SK-N-SH (cell line): ENCODE data around the gene UTF1.

Experiments
- EP300 ChIP-seq, 2 experiments: IDR thresholded peaks; 2 replicates each; pipeline versions ENCODE4 v1.4.0 to v1.6.1; 2012; ENCODE audit warnings: borderline replicate concordance in 1 of 2, low read depth in 1 of 2, low read length in 1 of 2
- FOXJ3 ChIP-seq: sonication (generic); formaldehyde crosslinking; IDR thresholded peaks from 2 replicates; pipeline ENCODE4 v1.5.1; 2020; ENCODE audit warnings: mild to moderate bottlenecking, missing genetic modification reagents
- GABPA ChIP-seq: IDR thresholded peaks from 2 replicates; pipeline ENCODE4 v1.4.0; 2012; ENCODE audit warnings: low read depth, mild to moderate bottlenecking
- GATA2 ChIP-seq: sonication (generic); formaldehyde crosslinking; IDR thresholded peaks from 2 replicates; pipeline ENCODE4 v1.5.0; 2020; ENCODE audit warnings: mild to moderate bottlenecking, missing genetic modification reagents
- POLR2AphosphoS5 ChIP-seq: IDR thresholded peaks from 2 replicates; pipeline ENCODE4 v1.6.1; 2012; ENCODE audit warnings: low read depth, low read length
- RCOR1 ChIP-seq: fragments of 150-350 bp; IDR thresholded peaks from 2 replicates; pipeline ENCODE4 v1.6.1; 2017; ENCODE audit warnings: antibody characterized with exemption, low read length
- TEAD4 ChIP-seq: IDR thresholded peaks from 2 replicates; pipeline ENCODE4 v1.4.0; 2012; ENCODE audit warnings: mild to moderate bottlenecking, borderline replicate concordance; ENCODE audit not compliant: insufficient read depth
- YY1 ChIP-seq: IDR thresholded peaks from 2 replicates; pipeline ENCODE4 v1.4.0; 2012; ENCODE audit warnings: low read depth, mild to moderate bottlenecking
- TF ChIP-seq, protein P1 (sequence below): fragments of 150-350 bp; IDR thresholded peaks from 2 replicates; pipeline ENCODE4 v1.6.1; 2017; ENCODE audit warnings: antibody characterized with exemption, low read length, low read depth, borderline replicate concordance
- TF ChIP-seq, protein P2 (sequence below): fragments of 200-600 bp; sonication (generic); IDR thresholded peaks from 2 replicates; pipeline ENCODE4 v1.6.1; 2017; ENCODE audit warnings: antibody characterized with exemption, mild to moderate bottlenecking, moderate library complexity
- TF ChIP-seq, protein P3 (sequence below): IDR thresholded peaks from 2 replicates; pipeline ENCODE4 v1.6.1; 2012; ENCODE audit warnings: mild to moderate bottlenecking, low read depth, low read length, moderate library complexity
- TF ChIP-seq, protein P4 (sequence below): IDR thresholded peaks from 2 replicates; pipeline ENCODE4 v1.4.0; 2012; ENCODE audit warnings: low read depth

DNA sequence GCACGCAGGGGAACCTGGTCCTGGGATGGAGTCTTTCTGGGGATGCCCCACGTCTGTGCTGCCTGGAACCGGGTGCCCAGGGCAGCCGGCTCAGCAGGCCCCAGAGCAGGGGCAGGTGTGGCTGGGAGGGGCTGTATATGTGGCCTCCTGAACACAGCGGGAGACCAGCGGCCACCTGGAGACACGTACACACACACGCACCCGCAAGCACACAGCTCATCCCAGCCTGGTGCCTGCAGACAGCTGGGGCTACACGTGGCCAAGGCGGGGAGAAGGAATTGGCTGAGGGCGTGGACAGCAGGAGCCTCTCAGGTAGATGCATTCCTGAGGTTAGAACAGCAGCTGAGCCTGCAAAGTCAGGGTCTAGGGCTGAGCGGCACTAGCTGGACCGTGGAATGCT lies 32.7 kb downstream of the UTF1 start:
- TF ChIP-seq, protein P1, sequence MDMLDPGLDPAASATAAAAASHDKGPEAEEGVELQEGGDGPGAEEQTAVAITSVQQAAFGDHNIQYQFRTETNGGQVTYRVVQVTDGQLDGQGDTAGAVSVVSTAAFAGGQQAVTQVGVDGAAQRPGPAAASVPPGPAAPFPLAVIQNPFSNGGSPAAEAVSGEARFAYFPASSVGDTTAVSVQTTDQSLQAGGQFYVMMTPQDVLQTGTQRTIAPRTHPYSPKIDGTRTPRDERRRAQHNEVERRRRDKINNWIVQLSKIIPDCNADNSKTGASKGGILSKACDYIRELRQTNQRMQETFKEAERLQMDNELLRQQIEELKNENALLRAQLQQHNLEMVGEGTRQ: no peak
- TF ChIP-seq, protein P2, sequence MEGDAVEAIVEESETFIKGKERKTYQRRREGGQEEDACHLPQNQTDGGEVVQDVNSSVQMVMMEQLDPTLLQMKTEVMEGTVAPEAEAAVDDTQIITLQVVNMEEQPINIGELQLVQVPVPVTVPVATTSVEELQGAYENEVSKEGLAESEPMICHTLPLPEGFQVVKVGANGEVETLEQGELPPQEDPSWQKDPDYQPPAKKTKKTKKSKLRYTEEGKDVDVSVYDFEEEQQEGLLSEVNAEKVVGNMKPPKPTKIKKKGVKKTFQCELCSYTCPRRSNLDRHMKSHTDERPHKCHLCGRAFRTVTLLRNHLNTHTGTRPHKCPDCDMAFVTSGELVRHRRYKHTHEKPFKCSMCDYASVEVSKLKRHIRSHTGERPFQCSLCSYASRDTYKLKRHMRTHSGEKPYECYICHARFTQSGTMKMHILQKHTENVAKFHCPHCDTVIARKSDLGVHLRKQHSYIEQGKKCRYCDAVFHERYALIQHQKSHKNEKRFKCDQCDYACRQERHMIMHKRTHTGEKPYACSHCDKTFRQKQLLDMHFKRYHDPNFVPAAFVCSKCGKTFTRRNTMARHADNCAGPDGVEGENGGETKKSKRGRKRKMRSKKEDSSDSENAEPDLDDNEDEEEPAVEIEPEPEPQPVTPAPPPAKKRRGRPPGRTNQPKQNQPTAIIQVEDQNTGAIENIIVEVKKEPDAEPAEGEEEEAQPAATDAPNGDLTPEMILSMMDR: no peak
- no peak for TF ChIP-seq FOXJ3
- no peak for TF ChIP-seq POLR2AphosphoS5
- no peak for TF ChIP-seq YY1
- TF ChIP-seq, protein P3, sequence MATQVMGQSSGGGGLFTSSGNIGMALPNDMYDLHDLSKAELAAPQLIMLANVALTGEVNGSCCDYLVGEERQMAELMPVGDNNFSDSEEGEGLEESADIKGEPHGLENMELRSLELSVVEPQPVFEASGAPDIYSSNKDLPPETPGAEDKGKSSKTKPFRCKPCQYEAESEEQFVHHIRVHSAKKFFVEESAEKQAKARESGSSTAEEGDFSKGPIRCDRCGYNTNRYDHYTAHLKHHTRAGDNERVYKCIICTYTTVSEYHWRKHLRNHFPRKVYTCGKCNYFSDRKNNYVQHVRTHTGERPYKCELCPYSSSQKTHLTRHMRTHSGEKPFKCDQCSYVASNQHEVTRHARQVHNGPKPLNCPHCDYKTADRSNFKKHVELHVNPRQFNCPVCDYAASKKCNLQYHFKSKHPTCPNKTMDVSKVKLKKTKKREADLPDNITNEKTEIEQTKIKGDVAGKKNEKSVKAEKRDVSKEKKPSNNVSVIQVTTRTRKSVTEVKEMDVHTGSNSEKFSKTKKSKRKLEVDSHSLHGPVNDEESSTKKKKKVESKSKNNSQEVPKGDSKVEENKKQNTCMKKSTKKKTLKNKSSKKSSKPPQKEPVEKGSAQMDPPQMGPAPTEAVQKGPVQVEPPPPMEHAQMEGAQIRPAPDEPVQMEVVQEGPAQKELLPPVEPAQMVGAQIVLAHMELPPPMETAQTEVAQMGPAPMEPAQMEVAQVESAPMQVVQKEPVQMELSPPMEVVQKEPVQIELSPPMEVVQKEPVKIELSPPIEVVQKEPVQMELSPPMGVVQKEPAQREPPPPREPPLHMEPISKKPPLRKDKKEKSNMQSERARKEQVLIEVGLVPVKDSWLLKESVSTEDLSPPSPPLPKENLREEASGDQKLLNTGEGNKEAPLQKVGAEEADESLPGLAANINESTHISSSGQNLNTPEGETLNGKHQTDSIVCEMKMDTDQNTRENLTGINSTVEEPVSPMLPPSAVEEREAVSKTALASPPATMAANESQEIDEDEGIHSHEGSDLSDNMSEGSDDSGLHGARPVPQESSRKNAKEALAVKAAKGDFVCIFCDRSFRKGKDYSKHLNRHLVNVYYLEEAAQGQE: no peak
- TF ChIP-seq TEAD4: no peak
- TF ChIP-seq GABPA: no peak
- no peak for TF ChIP-seq GATA2 (CRISPR knock-in tag)
- TF ChIP-seq, protein P4, sequence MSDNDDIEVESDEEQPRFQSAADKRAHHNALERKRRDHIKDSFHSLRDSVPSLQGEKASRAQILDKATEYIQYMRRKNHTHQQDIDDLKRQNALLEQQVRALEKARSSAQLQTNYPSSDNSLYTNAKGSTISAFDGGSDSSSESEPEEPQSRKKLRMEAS: no peak
- TF ChIP-seq RCOR1: no peak
- TF ChIP-seq EP300 (IDR thresholded peaks at IDR 0.05; ENCODE audit: borderline replicate concordance in 1 of 2, low read depth in 1 of 2, low read length in 1 of 2): no peak
